H9 (cell line): ENCODE data around the gene RBFA. TPM values are rescaled to one million over a fixed set of nuclear protein-coding genes. Genes with fewer than 3 reads are reported as not detected.

Experiments used
- DNase-seq: peaks from one replicate; pipeline ENCODE4 v3.0.0-alpha.2; 2017
- H2AFZ ChIP-seq: one replicate; pipeline ENCODE4 v1.6.1; 2013; ENCODE audit warnings: mild to moderate bottlenecking, low read length, control low read depth, moderate library complexity
- H2AK5ac ChIP-seq: 2 replicates; pipeline ENCODE4 v1.6.1; 2013; ENCODE audit warnings: low read length, control low read depth, mixed read lengths; ENCODE audit not compliant: insufficient read length
- H2BK120ac ChIP-seq: one replicate; pipeline ENCODE4 v1.6.1; 2013; ENCODE audit warnings: low read depth, mild to moderate bottlenecking, low read length, control low read depth, inconsistent platforms; ENCODE audit not compliant: poor library complexity, severe bottlenecking
- H2BK12ac ChIP-seq: 2 replicates; pipeline ENCODE4 v1.6.1; 2013; ENCODE audit warnings: low read length, control low read depth, mixed read lengths, low read depth; ENCODE audit not compliant: insufficient read length
- H2BK15ac ChIP-seq: 2 replicates; pipeline ENCODE4 v1.6.1; 2013; ENCODE audit warnings: low read depth, low read length, control low read depth
- H2BK20ac ChIP-seq: one replicate; pipeline ENCODE4 v1.6.1; 2013; ENCODE audit warnings: low read depth, mild to moderate bottlenecking, low read length, control low read depth, inconsistent platforms; ENCODE audit not compliant: poor library complexity, severe bottlenecking
- H2BK5ac ChIP-seq: 2 replicates; pipeline ENCODE4 v1.6.1; 2013; ENCODE audit warnings: low read length, control low read depth, mixed read lengths; ENCODE audit not compliant: insufficient read length
- H3K14ac ChIP-seq: 2 replicates; pipeline ENCODE4 v1.6.1; 2013; ENCODE audit warnings: low read length, control low read depth; ENCODE audit not compliant: insufficient read depth
- H3K18ac ChIP-seq: 2 replicates; pipeline ENCODE4 v1.6.1; 2013; ENCODE audit warnings: low read depth, mild to moderate bottlenecking, mixed read lengths, low read length, control low read depth; ENCODE audit not compliant: insufficient read length
- H3K23ac ChIP-seq: 2 replicates; pipeline ENCODE4 v1.6.1; 2013; ENCODE audit warnings: low read length, control low read depth, mixed read lengths, low read depth; ENCODE audit not compliant: insufficient read length
- H3K23me2 ChIP-seq: 2 replicates; pipeline ENCODE4 v1.6.1; 2013; ENCODE audit warnings: low read depth, mild to moderate bottlenecking, mixed read lengths, low read length, control low read depth; ENCODE audit not compliant: insufficient read length, poor library complexity, severe bottlenecking
- H3K27ac ChIP-seq: 2 replicates; pipeline ENCODE4 v1.5.1; 2013; ENCODE audit warnings: low read length, control low read depth, mixed read lengths, low read depth; ENCODE audit not compliant: insufficient read length
- H3K27me3 ChIP-seq: 2 replicates; pipeline ENCODE4 v1.6.1; 2013; ENCODE audit warnings: low read length, control low read depth, inconsistent platforms; ENCODE audit not compliant: insufficient read depth
- H3K4ac ChIP-seq: 2 replicates; pipeline ENCODE4 v1.6.1; 2013; ENCODE audit warnings: low read depth, mild to moderate bottlenecking, control low read depth, inconsistent platforms, low read length, moderate library complexity
- H3K4me1 ChIP-seq: 2 replicates; pipeline ENCODE4 v1.6.1; 2013; ENCODE audit warnings: low read length, control low read depth, inconsistent platforms; ENCODE audit not compliant: insufficient read depth
- H3K4me2 ChIP-seq: 2 replicates; pipeline ENCODE4 v1.6.1; 2013; ENCODE audit warnings: low read length, control low read depth, mixed read lengths; ENCODE audit not compliant: insufficient read length, insufficient read depth
- H3K56ac ChIP-seq: 2 replicates; pipeline ENCODE4 v1.6.1; 2013; ENCODE audit warnings: low read depth, mild to moderate bottlenecking, mixed read lengths, low read length, control low read depth; ENCODE audit not compliant: insufficient read length
- H3K79me1 ChIP-seq: 2 replicates; pipeline ENCODE4 v1.6.1; 2013; ENCODE audit warnings: low read depth, mild to moderate bottlenecking, moderate library complexity, low read length, control low read depth, inconsistent platforms; ENCODE audit not compliant: insufficient read depth, poor library complexity, severe bottlenecking
- H3K79me2 ChIP-seq: 2 replicates; pipeline ENCODE4 v1.6.1; 2013; ENCODE audit warnings: low read length, control low read depth, inconsistent platforms; ENCODE audit not compliant: insufficient read depth
- H3K9ac ChIP-seq: 2 replicates; pipeline ENCODE4 v1.6.1; 2013; ENCODE audit warnings: low read length, control low read depth, mixed read lengths; ENCODE audit not compliant: insufficient read length; ENCODE audit errors: extremely low read depth
- H3K9me3 ChIP-seq: one replicate; pipeline ENCODE4 v1.6.1; 2013; ENCODE audit warnings: low read depth, low read length, inconsistent platforms; ENCODE audit not compliant: control insufficient read depth
- H3T11ph ChIP-seq: one replicate; pipeline ENCODE4 v1.6.1; 2013; ENCODE audit warnings: mild to moderate bottlenecking, low read length, control low read depth, inconsistent platforms
- H4K20me1 ChIP-seq: one replicate; pipeline ENCODE4 v1.6.1; 2013; ENCODE audit not compliant: control insufficient read depth, insufficient read length, insufficient read depth
- H4K5ac ChIP-seq: 2 replicates; pipeline ENCODE4 v1.6.1; 2013; ENCODE audit warnings: low read depth, mild to moderate bottlenecking, mixed read lengths, low read length, control low read depth; ENCODE audit not compliant: insufficient read length
- H4K8ac ChIP-seq: replicated peaks from 2 replicates; pipeline ENCODE4 v1.6.1; 2013; ENCODE audit warnings: low read length, control low read depth, mixed read lengths, low read depth; ENCODE audit not compliant: insufficient read length
- H4K91ac ChIP-seq: 2 replicates; pipeline ENCODE4 v1.6.1; 2013; ENCODE audit warnings: low read depth, mild to moderate bottlenecking, moderate library complexity, mixed read lengths, low read length, control low read depth; ENCODE audit not compliant: insufficient read length
- H3K27ac Mint-ChIP-seq, 3 experiments: 2 replicates in 2 of 3; 3 replicates in 1 of 3; pipeline ENCODE4 v1.8.0; 2020 to 2021; ENCODE audit warnings: mixed read lengths in 3 of 3, mild to moderate bottlenecking in 1 of 3, moderate library complexity in 1 of 3
- H3K27me3 Mint-ChIP-seq: 2 replicates; pipeline ENCODE4 v1.8.0; 2021; ENCODE audit warnings: low read depth, mild to moderate bottlenecking, moderate library complexity, mixed read lengths
- H3K36me3 Mint-ChIP-seq, 3 experiments: 2 replicates in 2 of 3; 3 replicates in 1 of 3; pipeline ENCODE4 v1.8.0; 2020 to 2021; ENCODE audit warnings: low read depth in 3 of 3, mixed read lengths in 3 of 3; ENCODE audit not compliant: insufficient read depth in 1 of 3
- H3K4me1 Mint-ChIP-seq, 2 experiments: 2 replicates each; pipeline ENCODE4 v1.8.0; 2020; ENCODE audit warnings: mixed read lengths in 2 of 2
- H3K4me3 Mint-ChIP-seq, 2 experiments: 2 replicates in 1 of 2; 3 replicates in 1 of 2; pipeline ENCODE4 v1.8.0; 2020 to 2021; ENCODE audit warnings: mild to moderate bottlenecking in 2 of 2, mixed read lengths in 2 of 2, moderate library complexity in 1 of 2
- H3K9me3 Mint-ChIP-seq, 2 experiments: 2 replicates in 1 of 2; 3 replicates in 1 of 2; pipeline ENCODE4 v1.8.0; 2020; ENCODE audit warnings: mild to moderate bottlenecking in 2 of 2, mixed read lengths in 2 of 2, moderate library complexity in 1 of 2
- WGBS: extraction: QIAGEN DNeasy Blood & Tissue Kit; methylation state at CpG from one replicate; pipeline ENCODE4 v1.1.7; 2013; ENCODE audit warnings: missing lambda C conversion rate, low lambda C conversion rate, mixed read lengths; ENCODE audit not compliant: insufficient read length; ENCODE audit errors: extremely low coverage; 5-methylcytosine and 5-hydroxymethylcytosine counted together
- total RNA-seq: library from RNA; stranded (reverse); gene quantifications from 2 replicates; pipeline ENCODE4 v1.2.1, GENCODE V29; 2021
- TF ChIP-seq, protein P1 (sequence below): fragments of 200-600 bp; sonication (generic); conservative IDR thresholded peaks from 3 replicates; pipeline ENCODE4 v1.8.0; 2021; ENCODE audit warnings: antibody characterized with exemption, mild to moderate bottlenecking

RBFA gene
- total RNA-seq, 1 experiment from 2014 or later = 42.5 TPM

DNA sequence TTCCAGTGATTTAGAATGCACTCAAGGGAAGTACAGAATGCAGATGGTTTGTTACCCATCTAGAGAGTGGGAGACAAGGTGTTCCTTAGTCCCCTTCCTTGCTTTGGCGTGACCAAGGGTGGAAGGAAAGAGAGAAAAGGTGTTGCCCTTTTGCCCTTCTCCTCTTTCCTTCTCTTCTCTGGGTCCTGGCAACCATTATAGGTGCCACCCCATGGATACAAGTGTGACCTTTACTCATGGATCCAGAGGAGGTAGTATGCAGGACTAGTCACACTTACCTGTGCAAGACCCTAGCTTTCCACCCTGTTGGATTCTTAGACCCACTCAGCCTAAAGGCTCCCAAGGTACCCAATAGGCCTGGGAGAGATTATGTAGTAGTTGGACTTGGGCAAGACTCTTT is 11.6 kb upstream of the RBFA start:
- H3K4ac ChIP-seq = no peak overlapping the region
- Mint-ChIP-seq H3K4me1 (no peaks in the 10 kb centered on the region), H3K27me3 (peaks cover 12% of the 10 kb centered on the region), H3K27ac (no peak overlapping the region), H3K4me3 (no peak overlapping the region), H3K9me3 (peaks cover 75 to 76% of the 10 kb centered on the region in 2 experiments), H3K36me3 (peaks cover 12 to 53% (median 48%) of the 10 kb centered on the region in 3 experiments)
- H3K18ac ChIP-seq = no peak overlapping the region
- H4K20me1 ChIP-seq = no peaks in the 10 kb centered on the region
- no peak for DNase-seq
- H2AK5ac ChIP-seq = no peak overlapping the region
- no peak overlapping the region for H3K27ac ChIP-seq
- no peak overlapping the region for H2BK15ac ChIP-seq
- no peak overlapping the region for H3K23ac ChIP-seq
- H2BK20ac ChIP-seq = no peak overlapping the region
- no peak overlapping the region for H3K56ac ChIP-seq
- H4K91ac ChIP-seq = no peak overlapping the region
- H3K14ac ChIP-seq = no peak overlapping the region
- no peaks in the 10 kb centered on the region for H3K4me1 ChIP-seq
- peaks cover 62% of the 10 kb centered on the region for H3K9me3 ChIP-seq
- H4K5ac ChIP-seq = no peak overlapping the region
- no peak overlapping the region for H4K8ac ChIP-seq
- no peaks in the 10 kb centered on the region for H3K23me2 ChIP-seq
- H2BK5ac ChIP-seq = no peak overlapping the region
- no peak overlapping the region for H2BK12ac ChIP-seq
- no CpG with 5 or more reads among the region's 1 CpG for WGBS
- no peak overlapping the region for H2AFZ ChIP-seq
- H3K4me2 ChIP-seq = no peak overlapping the region
- H3K79me2 ChIP-seq = no peaks in the 10 kb centered on the region
- TF ChIP-seq, protein P1, sequence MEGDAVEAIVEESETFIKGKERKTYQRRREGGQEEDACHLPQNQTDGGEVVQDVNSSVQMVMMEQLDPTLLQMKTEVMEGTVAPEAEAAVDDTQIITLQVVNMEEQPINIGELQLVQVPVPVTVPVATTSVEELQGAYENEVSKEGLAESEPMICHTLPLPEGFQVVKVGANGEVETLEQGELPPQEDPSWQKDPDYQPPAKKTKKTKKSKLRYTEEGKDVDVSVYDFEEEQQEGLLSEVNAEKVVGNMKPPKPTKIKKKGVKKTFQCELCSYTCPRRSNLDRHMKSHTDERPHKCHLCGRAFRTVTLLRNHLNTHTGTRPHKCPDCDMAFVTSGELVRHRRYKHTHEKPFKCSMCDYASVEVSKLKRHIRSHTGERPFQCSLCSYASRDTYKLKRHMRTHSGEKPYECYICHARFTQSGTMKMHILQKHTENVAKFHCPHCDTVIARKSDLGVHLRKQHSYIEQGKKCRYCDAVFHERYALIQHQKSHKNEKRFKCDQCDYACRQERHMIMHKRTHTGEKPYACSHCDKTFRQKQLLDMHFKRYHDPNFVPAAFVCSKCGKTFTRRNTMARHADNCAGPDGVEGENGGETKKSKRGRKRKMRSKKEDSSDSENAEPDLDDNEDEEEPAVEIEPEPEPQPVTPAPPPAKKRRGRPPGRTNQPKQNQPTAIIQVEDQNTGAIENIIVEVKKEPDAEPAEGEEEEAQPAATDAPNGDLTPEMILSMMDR = no peak
- no peak overlapping the region for H3K9ac ChIP-seq
- H3K27me3 ChIP-seq = no peaks in the 10 kb centered on the region
- H2BK120ac ChIP-seq = no peak overlapping the region
- no peak overlapping the region for H3T11ph ChIP-seq
- no peaks in the 10 kb centered on the region for H3K79me1 ChIP-seq
